H9 (cell line): Measurements from ENCODE around the gene VGF. TPM values are rescaled to one million over a fixed set of nuclear protein-coding genes. Genes with fewer than 3 reads are reported as not detected.

Experiments
- DNase-seq: peaks from one replicate; pipeline ENCODE4 v3.0.0-alpha.2; 2017
- H2AFZ ChIP-seq: one replicate; pipeline ENCODE4 v1.6.1; 2013; ENCODE audit warnings: mild to moderate bottlenecking, low read length, control low read depth, moderate library complexity
- H2AK5ac ChIP-seq: 2 replicates; pipeline ENCODE4 v1.6.1; 2013; ENCODE audit warnings: low read length, control low read depth, mixed read lengths; ENCODE audit not compliant: insufficient read length
- H2BK120ac ChIP-seq: one replicate; pipeline ENCODE4 v1.6.1; 2013; ENCODE audit warnings: low read depth, mild to moderate bottlenecking, low read length, control low read depth, inconsistent platforms; ENCODE audit not compliant: poor library complexity, severe bottlenecking
- H2BK12ac ChIP-seq: 2 replicates; pipeline ENCODE4 v1.6.1; 2013; ENCODE audit warnings: low read length, control low read depth, mixed read lengths, low read depth; ENCODE audit not compliant: insufficient read length
- H2BK15ac ChIP-seq: 2 replicates; pipeline ENCODE4 v1.6.1; 2013; ENCODE audit warnings: low read depth, low read length, control low read depth
- H2BK20ac ChIP-seq: one replicate; pipeline ENCODE4 v1.6.1; 2013; ENCODE audit warnings: low read depth, mild to moderate bottlenecking, low read length, control low read depth, inconsistent platforms; ENCODE audit not compliant: poor library complexity, severe bottlenecking
- H2BK5ac ChIP-seq: 2 replicates; pipeline ENCODE4 v1.6.1; 2013; ENCODE audit warnings: low read length, control low read depth, mixed read lengths; ENCODE audit not compliant: insufficient read length
- H3K14ac ChIP-seq: 2 replicates; pipeline ENCODE4 v1.6.1; 2013; ENCODE audit warnings: low read length, control low read depth; ENCODE audit not compliant: insufficient read depth
- H3K18ac ChIP-seq: 2 replicates; pipeline ENCODE4 v1.6.1; 2013; ENCODE audit warnings: low read depth, mild to moderate bottlenecking, mixed read lengths, low read length, control low read depth; ENCODE audit not compliant: insufficient read length
- H3K23ac ChIP-seq: 2 replicates; pipeline ENCODE4 v1.6.1; 2013; ENCODE audit warnings: low read length, control low read depth, mixed read lengths, low read depth; ENCODE audit not compliant: insufficient read length
- H3K23me2 ChIP-seq: 2 replicates; pipeline ENCODE4 v1.6.1; 2013; ENCODE audit warnings: low read depth, mild to moderate bottlenecking, mixed read lengths, low read length, control low read depth; ENCODE audit not compliant: insufficient read length, poor library complexity, severe bottlenecking
- H3K27ac ChIP-seq: 2 replicates; pipeline ENCODE4 v1.5.1; 2013; ENCODE audit warnings: low read length, control low read depth, mixed read lengths, low read depth; ENCODE audit not compliant: insufficient read length
- H3K27me3 ChIP-seq: 2 replicates; pipeline ENCODE4 v1.6.1; 2013; ENCODE audit warnings: low read length, control low read depth, inconsistent platforms; ENCODE audit not compliant: insufficient read depth
- H3K4ac ChIP-seq: 2 replicates; pipeline ENCODE4 v1.6.1; 2013; ENCODE audit warnings: low read depth, mild to moderate bottlenecking, control low read depth, inconsistent platforms, low read length, moderate library complexity
- H3K4me1 ChIP-seq: 2 replicates; pipeline ENCODE4 v1.6.1; 2013; ENCODE audit warnings: low read length, control low read depth, inconsistent platforms; ENCODE audit not compliant: insufficient read depth
- H3K4me2 ChIP-seq: 2 replicates; pipeline ENCODE4 v1.6.1; 2013; ENCODE audit warnings: low read length, control low read depth, mixed read lengths; ENCODE audit not compliant: insufficient read length, insufficient read depth
- H3K56ac ChIP-seq: 2 replicates; pipeline ENCODE4 v1.6.1; 2013; ENCODE audit warnings: low read depth, mild to moderate bottlenecking, mixed read lengths, low read length, control low read depth; ENCODE audit not compliant: insufficient read length
- H3K79me1 ChIP-seq: 2 replicates; pipeline ENCODE4 v1.6.1; 2013; ENCODE audit warnings: low read depth, mild to moderate bottlenecking, moderate library complexity, low read length, control low read depth, inconsistent platforms; ENCODE audit not compliant: insufficient read depth, poor library complexity, severe bottlenecking
- H3K79me2 ChIP-seq: 2 replicates; pipeline ENCODE4 v1.6.1; 2013; ENCODE audit warnings: low read length, control low read depth, inconsistent platforms; ENCODE audit not compliant: insufficient read depth
- H3K9ac ChIP-seq: 2 replicates; pipeline ENCODE4 v1.6.1; 2013; ENCODE audit warnings: low read length, control low read depth, mixed read lengths; ENCODE audit not compliant: insufficient read length; ENCODE audit errors: extremely low read depth
- H3K9me3 ChIP-seq: one replicate; pipeline ENCODE4 v1.6.1; 2013; ENCODE audit warnings: low read depth, low read length, inconsistent platforms; ENCODE audit not compliant: control insufficient read depth
- H3T11ph ChIP-seq: one replicate; pipeline ENCODE4 v1.6.1; 2013; ENCODE audit warnings: mild to moderate bottlenecking, low read length, control low read depth, inconsistent platforms
- H4K20me1 ChIP-seq: one replicate; pipeline ENCODE4 v1.6.1; 2013; ENCODE audit not compliant: control insufficient read depth, insufficient read length, insufficient read depth
- H4K5ac ChIP-seq: 2 replicates; pipeline ENCODE4 v1.6.1; 2013; ENCODE audit warnings: low read depth, mild to moderate bottlenecking, mixed read lengths, low read length, control low read depth; ENCODE audit not compliant: insufficient read length
- H4K8ac ChIP-seq: replicated peaks from 2 replicates; pipeline ENCODE4 v1.6.1; 2013; ENCODE audit warnings: low read length, control low read depth, mixed read lengths, low read depth; ENCODE audit not compliant: insufficient read length
- H4K91ac ChIP-seq: 2 replicates; pipeline ENCODE4 v1.6.1; 2013; ENCODE audit warnings: low read depth, mild to moderate bottlenecking, moderate library complexity, mixed read lengths, low read length, control low read depth; ENCODE audit not compliant: insufficient read length
- H3K27ac Mint-ChIP-seq, 3 experiments: 2 replicates in 2 of 3; 3 replicates in 1 of 3; pipeline ENCODE4 v1.8.0; 2020 to 2021; ENCODE audit warnings: mixed read lengths in 3 of 3, mild to moderate bottlenecking in 1 of 3, moderate library complexity in 1 of 3
- H3K27me3 Mint-ChIP-seq: 2 replicates; pipeline ENCODE4 v1.8.0; 2021; ENCODE audit warnings: low read depth, mild to moderate bottlenecking, moderate library complexity, mixed read lengths
- H3K36me3 Mint-ChIP-seq, 3 experiments: 2 replicates in 2 of 3; 3 replicates in 1 of 3; pipeline ENCODE4 v1.8.0; 2020 to 2021; ENCODE audit warnings: low read depth in 3 of 3, mixed read lengths in 3 of 3; ENCODE audit not compliant: insufficient read depth in 1 of 3
- H3K4me1 Mint-ChIP-seq, 2 experiments: 2 replicates each; pipeline ENCODE4 v1.8.0; 2020; ENCODE audit warnings: mixed read lengths in 2 of 2
- H3K4me3 Mint-ChIP-seq, 2 experiments: 2 replicates in 1 of 2; 3 replicates in 1 of 2; pipeline ENCODE4 v1.8.0; 2020 to 2021; ENCODE audit warnings: mild to moderate bottlenecking in 2 of 2, mixed read lengths in 2 of 2, moderate library complexity in 1 of 2
- H3K9me3 Mint-ChIP-seq, 2 experiments: 2 replicates in 1 of 2; 3 replicates in 1 of 2; pipeline ENCODE4 v1.8.0; 2020; ENCODE audit warnings: mild to moderate bottlenecking in 2 of 2, mixed read lengths in 2 of 2, moderate library complexity in 1 of 2
- CTCF ChIP-seq: fragments of 200-600 bp; sonication (generic); conservative IDR thresholded peaks from 3 replicates; pipeline ENCODE4 v1.8.0; 2021; ENCODE audit warnings: antibody characterized with exemption, mild to moderate bottlenecking
- WGBS: extraction: QIAGEN DNeasy Blood & Tissue Kit; methylation state at CpG from one replicate; pipeline ENCODE4 v1.1.7; 2013; ENCODE audit warnings: missing lambda C conversion rate, low lambda C conversion rate, mixed read lengths; ENCODE audit not compliant: insufficient read length; ENCODE audit errors: extremely low coverage; 5-methylcytosine and 5-hydroxymethylcytosine counted together
- total RNA-seq: library from RNA; stranded (reverse); gene quantifications from 2 replicates; pipeline ENCODE4 v1.2.1, GENCODE V29; 2021

VGF gene
- total RNA-seq, 1 experiment from 2014 or later: 37.1 TPM

- no peaks in the 10 kb centered on the region; a peak in 2 of 5 replicates for H3K9me3 Mint-ChIP-seq
- Histone ChIP-seq H2AFZ (no peak overlapping the region), H3K9ac (no peak overlapping the region), H4K8ac (no peak overlapping the region), H4K20me1 (no peaks in the 10 kb centered on the region), H2BK120ac (no peak overlapping the region), H3K27me3 (peaks cover 50% of the 10 kb centered on the region), H3K4ac (no peak overlapping the region), H4K91ac (no peak overlapping the region), H3K79me1 (no peaks in the 10 kb centered on the region), H3K4me2 (peak overlapping the region; percentile 63), H3K27ac (no peak overlapping the region), H3K4me1 (peaks cover 13% of the 10 kb centered on the region; the same call in 1 of the 2 replicates), H2BK20ac (no peak overlapping the region), H3K56ac (no peak overlapping the region), H3K9me3 (no peaks in the 10 kb centered on the region), H2BK5ac (no peak overlapping the region), H3K14ac (no peak overlapping the region), H2BK12ac (no peak overlapping the region), H3K23ac (no peak overlapping the region), H3K23me2 (peaks cover 55% of the 10 kb centered on the region), H2AK5ac (no peak overlapping the region), H4K5ac (no peak overlapping the region), H3K18ac (no peak overlapping the region), H2BK15ac (no peak overlapping the region), H3T11ph (no peak overlapping the region), H3K79me2 (no peaks in the 10 kb centered on the region)
- H3K27me3 Mint-ChIP-seq: peaks cover 96% of the 10 kb centered on the region
- peak overlapping the region; percentile 79 to 87 for H3K4me3 Mint-ChIP-seq
- H3K4me1 Mint-ChIP-seq: peaks cover 63 to 76% of the 10 kb centered on the region in 2 experiments
- no peaks in the 10 kb centered on the region for H3K36me3 Mint-ChIP-seq
- WGBS: no CpG with 5 or more reads among the region's 33 CpGs
- DNase-seq: peak; percentile 81
- TF ChIP-seq CTCF: peak; percentile 90
- H3K27ac Mint-ChIP-seq: no peak overlapping the region
These were observed 4.6 kb upstream of the VGF start for GRCh38 chr7:101169838-101170551.
